ENCODE data around the gene BUB1. TPM values are rescaled to one million over a fixed set of nuclear protein-coding genes. Genes with fewer than 3 reads are reported as not detected.

The BUB1 gene
- total and polyA plus RNA-seq, 9 of the 15 experiments (the other 6 are each of a cell fraction or from before 2014, with no cell fraction given) = 73.4 to 247 (median 118) TPM

- TF ChIP-seq ZBTB2 (IDR thresholded peaks at IDR 0.05) = 0 out of 2 replicates have a peak, but pooled peaks have one; percentile 37
- no peak for TF ChIP-seq HOMEZ (CRISPR knock-in tag; IDR thresholded peaks at IDR 0.05)
- TF ChIP-seq MTA2 (IDR thresholded peaks at IDR 0.05; ENCODE audit: low read depth) = peak; percentile 26; the same call in 1 of the 2 replicates
- TF ChIP-seq BRF1 (IDR thresholded peaks at IDR 0.05; ENCODE audit: borderline replicate concordance, extremely low read depth, insufficient read length) = no peak
Measured at GRCh38 chr2:110724820-110725219, 47.0 kb upstream of the BUB1 start (continued).

GRCh38 chr2:110720547-110720946, 42.7 kb upstream of the BUB1 start:
- FAIRE-seq (no peak), ATAC-seq (no peak), DNase-seq (ENCODE audit: extremely low read depth in 1 of 4, low spot score in 3 of 4) (no peak)
- no peaks in the 10 kb centered on the region for H3K9me3 ChIP-seq (replicated peaks; ENCODE audit: control insufficient read depth, insufficient read depth, low read depth, low read length)
- no peaks in the 10 kb centered on the region for H3K9me1 ChIP-seq (ENCODE audit: control insufficient read depth, insufficient read depth, low read length)
- no peak overlapping the region for H2AFZ ChIP-seq (ENCODE audit: low read depth, low read length)
- H3K4me3 ChIP-seq = no peak overlapping the region
- H3K36me3 ChIP-seq (ENCODE audit: control insufficient read depth, insufficient read depth, low read length) = no peaks in the 10 kb centered on the region
- WGBS (ENCODE audit: insufficient coverage, low coverage, missing lambda C conversion rate) = 9% methylated on average over 5 of the region's 5 CpGs
- in situ Hi-C loops (cut with MboI) = no loop called here
- H3K27me3 ChIP-seq (ENCODE audit: control insufficient read depth in 2 of 2, insufficient read depth in 2 of 2, low read length in 2 of 2) = peaks cover 13 to 21% of the 10 kb centered on the region in 2 experiments
- ChIA-PET POLR2A (interaction anchor here (1.7 kb wide), 1 partner anchor 10 kb away, joined by 4 read pairs; no protein-coding TSS in a partner anchor), CTCF (ENCODE audit: low intra/inter-chr PET ratio) (no interaction called here)
- no peak overlapping the region for H3K9ac ChIP-seq (ENCODE audit: insufficient read depth in 1 of 2, low read depth in 2 of 2, low read length in 2 of 2)
- peaks cover 0 to 4% of the 10 kb centered on the region in 2 experiments; a peak in 2 of 5 replicates for H3K4me1 ChIP-seq (replicated peaks in 1 of 2; ENCODE audit: control insufficient read depth in 2 of 2, insufficient read depth in 2 of 2, low read length in 2 of 2)
- H3K4me2 ChIP-seq (ENCODE audit: insufficient read depth, low read length) = no peak overlapping the region
- no peaks in the 10 kb centered on the region for H4K20me1 ChIP-seq (replicated peaks; ENCODE audit: control insufficient read depth, insufficient read depth, low read length)
- no peaks in the 10 kb centered on the region for H3K79me2 ChIP-seq (ENCODE audit: control insufficient read depth, insufficient read depth, low read length)
- BruUV-seq (replicated peaks) = no TSS peak
- TF ChIP-seq ELK1 (CRISPR knock-in tag; IDR thresholded peaks at IDR 0.05) = no peak
- TF ChIP-seq NR2C1 (IDR thresholded peaks at IDR 0.05) = no peak
- TF ChIP-seq NR2C1 (tag; IDR thresholded peaks at IDR 0.05) = no peak
- no peak for TF ChIP-seq CBX1 (IDR thresholded peaks at IDR 0.05; ENCODE audit: low read depth)
- no peak for TF ChIP-seq ZNF778 (CRISPR knock-in tag; IDR thresholded peaks at IDR 0.05)
- TF ChIP-seq THRAP3 (IDR thresholded peaks at IDR 0.05; ENCODE audit: borderline replicate concordance) = no peak
- TF ChIP-seq E2F5 (CRISPR knock-in tag; IDR thresholded peaks at IDR 0.05) = no peak
- TF ChIP-seq TGIF2 (CRISPR knock-in tag; IDR thresholded peaks at IDR 0.05) = no peak
- no peak for TF ChIP-seq POLR3A (IDR thresholded peaks at IDR 0.05; ENCODE audit: borderline replicate concordance, extremely low read depth, insufficient read depth, insufficient read length)
- no peak for TF ChIP-seq PRPF4 (IDR thresholded peaks at IDR 0.05; ENCODE audit: insufficient read depth, low read depth, low read length, poor library complexity, severe bottlenecking)
- no peak for TF ChIP-seq MYNN (IDR thresholded peaks at IDR 0.05)
- no peak for TF ChIP-seq MYNN (CRISPR knock-in tag; IDR thresholded peaks at IDR 0.05)
- intact Hi-C loops (cut with micrococcal nuclease) = no loop called here
- no peak overlapping the region for H3K27ac ChIP-seq (ENCODE audit: extremely low read depth, low read depth, low read length)

Measured in K562 (cell line).